ENCODE data around the gene FKBP2.

- TF ChIP-seq GATA2 (IDR thresholded peaks at IDR 0.05; ENCODE audit: low read depth, low read length) (no peak), GATA3 (IDR thresholded peaks at IDR 0.05; ENCODE audit: low read depth, low read length) (no peak)
Measured at GRCh38 chr11:64252003-64252872, 11.3 kb downstream of the FKBP2 start.
